Measurements from ENCODE around the gene HHIP. TPM values are rescaled to one million over a fixed set of nuclear protein-coding genes. Genes with fewer than 3 reads are reported as not detected.
A peak's percentile ranks its signal among the peaks of the same experiment; 100 is the strongest.

The HHIP gene, protein sequence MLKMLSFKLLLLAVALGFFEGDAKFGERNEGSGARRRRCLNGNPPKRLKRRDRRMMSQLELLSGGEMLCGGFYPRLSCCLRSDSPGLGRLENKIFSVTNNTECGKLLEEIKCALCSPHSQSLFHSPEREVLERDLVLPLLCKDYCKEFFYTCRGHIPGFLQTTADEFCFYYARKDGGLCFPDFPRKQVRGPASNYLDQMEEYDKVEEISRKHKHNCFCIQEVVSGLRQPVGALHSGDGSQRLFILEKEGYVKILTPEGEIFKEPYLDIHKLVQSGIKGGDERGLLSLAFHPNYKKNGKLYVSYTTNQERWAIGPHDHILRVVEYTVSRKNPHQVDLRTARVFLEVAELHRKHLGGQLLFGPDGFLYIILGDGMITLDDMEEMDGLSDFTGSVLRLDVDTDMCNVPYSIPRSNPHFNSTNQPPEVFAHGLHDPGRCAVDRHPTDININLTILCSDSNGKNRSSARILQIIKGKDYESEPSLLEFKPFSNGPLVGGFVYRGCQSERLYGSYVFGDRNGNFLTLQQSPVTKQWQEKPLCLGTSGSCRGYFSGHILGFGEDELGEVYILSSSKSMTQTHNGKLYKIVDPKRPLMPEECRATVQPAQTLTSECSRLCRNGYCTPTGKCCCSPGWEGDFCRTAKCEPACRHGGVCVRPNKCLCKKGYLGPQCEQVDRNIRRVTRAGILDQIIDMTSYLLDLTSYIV
- total RNA-seq: not detected

GRCh38 chr4:144645631-144646522 lies at the start of gene HHIP:
Gene HHIP (plus strand): TSS chr4:144646156. CDS start chr4:144646676, 520 bp downstream.
- Mint-ChIP-seq H3K27ac (no peak within 1 kb of the TSS), H3K4me3 (peak within 1 kb of the TSS; percentile 84), H3K4me1 (peaks cover 18% of the 10 kb centered on the region), H3K27me3 (peaks cover 63% of the 10 kb centered on the region), H3K9me3 (no peaks in the 10 kb centered on the region), H3K36me3 (peaks cover 3% of the 10 kb centered on the region)
- DNase-seq: peak; percentile 21

DNA sequence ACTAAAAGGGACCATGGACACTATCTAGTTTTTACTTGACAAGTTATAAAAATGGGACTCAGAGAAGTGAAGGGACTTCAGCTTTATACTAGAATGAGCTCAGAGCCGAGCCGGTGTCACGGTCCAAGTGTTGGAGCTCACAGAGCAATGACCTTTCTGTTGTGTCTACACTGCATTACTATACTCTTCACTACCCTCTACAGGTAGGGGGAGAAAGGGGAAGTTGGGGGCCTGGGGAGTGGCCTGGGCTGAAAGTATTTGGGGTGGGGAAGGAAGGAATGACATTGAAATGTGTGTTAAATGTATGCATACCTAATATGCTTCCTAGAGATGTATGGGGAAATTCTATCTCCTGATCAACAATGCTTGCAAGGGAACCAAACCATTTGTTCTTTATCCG lies 48.8 kb upstream of the HHIP start:
- Mint-ChIP-seq H3K27ac (no peak overlapping the region), H3K36me3 (no peaks in the 10 kb centered on the region), H3K27me3 (no peaks in the 10 kb centered on the region), H3K9me3 (peaks cover 1% of the 10 kb centered on the region), H3K4me1 (no peaks in the 10 kb centered on the region), H3K4me3 (no peak overlapping the region)
- no peak for DNase-seq

DNA sequence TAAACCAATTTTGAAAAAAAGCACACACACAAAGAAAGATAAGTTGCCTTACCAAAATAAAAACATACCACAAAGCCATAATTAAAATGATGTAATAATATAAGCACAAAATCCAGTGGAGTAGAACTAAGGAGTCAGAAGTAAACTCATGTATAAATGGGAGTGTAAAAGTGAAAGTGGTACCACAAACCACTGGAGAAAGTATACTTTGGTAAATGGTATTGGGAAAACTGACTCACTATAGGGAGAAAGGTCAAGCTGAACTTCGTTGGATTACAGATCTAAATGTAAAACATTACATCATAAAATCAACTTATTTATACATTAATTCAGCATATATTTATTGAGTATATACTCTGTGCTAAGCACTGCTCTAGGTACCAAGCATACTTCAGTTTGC lies 46.3 kb upstream of the HHIP start:
- Mint-ChIP-seq H3K9me3 (peaks cover 3% of the 10 kb centered on the region), H3K27ac (no peak overlapping the region), H3K36me3 (no peaks in the 10 kb centered on the region), H3K4me3 (no peak overlapping the region), H3K4me1 (no peaks in the 10 kb centered on the region), H3K27me3 (no peaks in the 10 kb centered on the region)
- no peak for DNase-seq

DNA sequence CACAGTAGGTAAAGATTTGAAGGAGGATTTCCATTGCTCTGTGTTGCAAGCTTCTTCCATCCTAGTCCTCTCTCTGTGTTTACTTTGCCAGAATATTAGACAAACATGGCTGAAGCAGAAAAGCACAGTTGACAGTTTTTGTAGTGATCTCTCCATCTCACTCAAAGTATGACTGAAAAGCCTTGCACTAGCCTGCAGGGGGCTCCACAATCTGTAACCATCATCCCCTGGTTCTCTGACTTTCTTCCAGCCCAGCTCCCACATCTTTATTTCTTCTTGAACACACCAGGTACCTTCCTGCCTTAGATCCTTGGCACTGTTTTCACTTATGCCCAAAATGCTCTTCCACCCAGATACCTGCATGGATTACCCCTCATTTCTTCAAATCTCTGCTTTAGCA lies 34.1 kb upstream of the HHIP start:
- no peak overlapping the region for H3K4me3 Mint-ChIP-seq
- H3K27me3 Mint-ChIP-seq: no peaks in the 10 kb centered on the region
- no peak for DNase-seq
- no peak overlapping the region for H3K27ac Mint-ChIP-seq
- peaks cover 2% of the 10 kb centered on the region for H3K9me3 Mint-ChIP-seq
- no peaks in the 10 kb centered on the region for H3K36me3 Mint-ChIP-seq
- H3K4me1 Mint-ChIP-seq: no peaks in the 10 kb centered on the region

GRCh38 chr4:144614850-144615585 lies 30.9 kb upstream of the HHIP start:
- Mint-ChIP-seq H3K36me3 (no peaks in the 10 kb centered on the region), H3K4me3 (no peak overlapping the region), H3K27me3 (no peaks in the 10 kb centered on the region), H3K4me1 (no peaks in the 10 kb centered on the region), H3K27ac (no peak overlapping the region), H3K9me3 (no peaks in the 10 kb centered on the region)
- no peak for DNase-seq

GRCh38 chr4:144621681-144622080 lies 24.3 kb upstream of the HHIP start:
- no peaks in the 10 kb centered on the region for H3K36me3 Mint-ChIP-seq
- no peak overlapping the region for H3K4me3 Mint-ChIP-seq
- H3K9me3 Mint-ChIP-seq: no peaks in the 10 kb centered on the region
- no peak overlapping the region for H3K27ac Mint-ChIP-seq
- H3K27me3 Mint-ChIP-seq: no peaks in the 10 kb centered on the region
- no peak for DNase-seq
- H3K4me1 Mint-ChIP-seq: no peaks in the 10 kb centered on the region

GRCh38 chr4:144627663-144628076 lies 18.3 kb upstream of the HHIP start:
- no peaks in the 10 kb centered on the region for H3K9me3 Mint-ChIP-seq
- H3K27ac Mint-ChIP-seq: no peak overlapping the region
- DNase-seq: no peak
- H3K4me3 Mint-ChIP-seq: no peak overlapping the region
- peaks cover 7% of the 10 kb centered on the region for H3K27me3 Mint-ChIP-seq
- H3K4me1 Mint-ChIP-seq: no peaks in the 10 kb centered on the region
- H3K36me3 Mint-ChIP-seq: no peaks in the 10 kb centered on the region

GRCh38 chr4:144633215-144633614 lies 12.7 kb upstream of the HHIP start:
- Mint-ChIP-seq H3K4me3 (no peak overlapping the region), H3K27ac (no peak overlapping the region)

GRCh38 chr4:144634978-144635747 lies 10.8 kb upstream of the HHIP start:
- DNase-seq: no peak
- no peak overlapping the region for H3K4me3 Mint-ChIP-seq
- no peaks in the 10 kb centered on the region for H3K9me3 Mint-ChIP-seq
- H3K36me3 Mint-ChIP-seq: no peaks in the 10 kb centered on the region
- no peaks in the 10 kb centered on the region for H3K4me1 Mint-ChIP-seq
- H3K27me3 Mint-ChIP-seq: peaks cover 25% of the 10 kb centered on the region
- no peak overlapping the region for H3K27ac Mint-ChIP-seq

More at GRCh38 chr4:144633215-144633614, 12.7 kb upstream of the HHIP start:
- Mint-ChIP-seq H3K27me3 (peaks cover 21% of the 10 kb centered on the region), H3K36me3 (no peaks in the 10 kb centered on the region), H3K9me3 (no peaks in the 10 kb centered on the region), H3K4me1 (no peaks in the 10 kb centered on the region)
- DNase-seq: no peak

DNA sequence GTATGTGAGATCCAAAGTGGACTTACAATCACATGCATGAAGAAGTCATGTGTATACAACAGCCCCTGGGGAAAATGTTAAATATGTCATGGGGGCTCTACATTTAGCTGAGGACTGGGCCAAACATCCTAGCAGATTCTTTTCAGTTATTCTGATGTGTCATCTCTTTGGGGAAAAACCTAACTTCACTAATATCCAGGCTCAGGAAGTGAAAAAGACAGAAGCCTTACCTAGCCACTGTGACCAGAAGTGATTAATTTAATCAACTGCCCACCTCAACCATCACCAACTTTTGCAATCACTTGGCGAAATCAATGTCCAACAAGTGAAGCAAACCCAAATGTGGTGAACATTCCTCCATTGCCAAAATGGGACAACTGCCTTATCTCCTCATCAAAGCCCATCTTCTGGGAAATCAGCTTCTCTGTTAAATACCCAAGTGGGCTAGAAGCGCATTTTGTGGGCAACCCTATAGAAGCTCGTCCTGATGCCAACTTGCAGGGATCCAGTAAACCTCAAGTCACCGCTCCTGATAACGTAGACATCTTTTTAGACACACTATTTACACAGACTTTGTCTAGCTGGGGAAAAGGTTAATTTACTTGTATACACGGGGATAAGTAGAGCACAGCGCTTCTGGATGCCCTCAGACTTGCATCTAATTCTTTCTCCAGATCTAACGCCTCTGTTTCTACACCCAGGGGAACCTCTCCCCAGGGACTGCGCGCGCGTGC lies 1.4 kb upstream of the HHIP start:
- Mint-ChIP-seq H3K4me3 (no peak overlapping the region), H3K36me3 (peaks cover 3% of the 10 kb centered on the region), H3K27ac (no peak overlapping the region), H3K9me3 (no peaks in the 10 kb centered on the region), H3K27me3 (peaks cover 51% of the 10 kb centered on the region), H3K4me1 (peaks cover 18% of the 10 kb centered on the region)
- DNase-seq: no peak

- Mint-ChIP-seq H3K36me3 (peaks cover 3% of the 10 kb centered on the region), H3K4me1 (peaks cover 18% of the 10 kb centered on the region), H3K4me3 (peak overlapping the region; percentile 25), H3K9me3 (no peaks in the 10 kb centered on the region), H3K27ac (no peak overlapping the region), H3K27me3 (peaks cover 57% of the 10 kb centered on the region)
- no peak for DNase-seq
Observed at GRCh38 chr4:144645102-144645630, 790 bp upstream of the HHIP start.

DNA sequence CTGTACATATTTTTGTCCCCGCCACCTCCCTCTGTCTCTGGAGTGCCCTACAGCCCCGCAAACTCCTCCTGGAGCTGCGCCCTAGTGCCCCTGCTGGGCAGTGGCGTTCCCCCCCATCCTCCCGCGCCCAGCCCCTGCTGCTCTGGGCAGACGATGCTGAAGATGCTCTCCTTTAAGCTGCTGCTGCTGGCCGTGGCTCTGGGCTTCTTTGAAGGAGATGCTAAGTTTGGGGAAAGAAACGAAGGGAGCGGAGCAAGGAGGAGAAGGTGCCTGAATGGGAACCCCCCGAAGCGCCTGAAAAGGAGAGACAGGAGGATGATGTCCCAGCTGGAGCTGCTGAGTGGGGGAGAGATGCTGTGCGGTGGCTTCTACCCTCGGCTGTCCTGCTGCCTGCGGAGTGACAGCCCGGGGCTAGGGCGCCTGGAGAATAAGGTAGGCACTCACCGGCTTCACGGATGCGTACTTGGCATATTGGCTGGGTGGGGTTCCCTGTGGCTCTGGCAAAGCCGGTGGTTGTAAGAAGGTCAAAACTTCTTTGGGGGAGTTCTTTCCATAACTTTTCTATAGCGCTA lies 653 bp downstream of the HHIP start:
- H3K36me3 Mint-ChIP-seq: peaks cover 3% of the 10 kb centered on the region
- peaks cover 18% of the 10 kb centered on the region for H3K4me1 Mint-ChIP-seq
- H3K4me3 Mint-ChIP-seq: peak overlapping the region; percentile 84
- H3K27ac Mint-ChIP-seq: no peak overlapping the region
- no peaks in the 10 kb centered on the region for H3K9me3 Mint-ChIP-seq
- H3K27me3 Mint-ChIP-seq: peaks cover 64% of the 10 kb centered on the region
- DNase-seq: peak; percentile 20

DNA sequence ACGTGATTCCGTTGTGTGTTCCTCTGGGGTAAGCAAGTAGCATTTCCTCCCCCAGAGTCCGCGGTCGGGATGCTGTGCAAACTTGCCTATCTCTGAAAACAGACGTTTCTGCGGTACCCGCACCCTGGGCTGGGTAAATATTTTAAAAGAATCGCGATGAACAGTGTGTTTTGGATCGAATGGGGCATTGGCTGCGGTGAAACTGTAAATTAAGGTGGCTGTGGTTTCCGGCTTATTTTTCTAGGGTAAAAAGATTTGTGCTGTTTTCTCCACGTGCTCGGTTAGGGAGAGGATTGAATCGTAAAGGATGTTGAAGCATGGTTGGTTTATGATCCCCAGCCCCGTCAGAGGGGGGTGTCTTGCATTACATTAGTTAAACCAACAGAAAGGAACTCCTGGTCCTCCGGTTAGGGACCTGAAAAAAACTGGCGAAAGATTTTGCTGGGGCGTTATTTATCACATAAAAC lies 1.2 kb downstream of the HHIP start:
- H3K4me1 Mint-ChIP-seq: peaks cover 18% of the 10 kb centered on the region
- peak overlapping the region; percentile 84 for H3K4me3 Mint-ChIP-seq
- no peaks in the 10 kb centered on the region for H3K9me3 Mint-ChIP-seq
- peak; percentile 15 for DNase-seq
- H3K27ac Mint-ChIP-seq: peak overlapping the region; percentile 34
- H3K27me3 Mint-ChIP-seq: peaks cover 64% of the 10 kb centered on the region
- H3K36me3 Mint-ChIP-seq: peaks cover 3% of the 10 kb centered on the region
